Posterior cingulate gyrus (tissue), 11 donors: ENCODE results near the gene SLC35E2B.

Experiments
- DNase-seq, 10 donors: peaks; one replicate each; pipeline versions ENCODE4 v3.0.0 to v3.0.0-alpha.2; 2020 to 2021; ENCODE audit warnings: mixed read lengths in 3 of 10
- intact Hi-C: fragments of 100-400 bp; cut with DNase I; formaldehyde crosslinking; loops from one replicate; pipeline ENCODE4 v1.15.1; 2023

Gene SLC35E2B

GRCh38 chr1:1616045-1616790 lies 76.4 kb downstream of the SLC35E2B start:
- intact Hi-C loops, result no loop called here
- DNase-seq, result peak in 3 of 10 donors; percentile 16 to 79 (median 30)

GRCh38 chr1:1615256-1616044 lies 77.1 kb downstream of the SLC35E2B start, which contains the start of gene MIB2:
Gene MIB2, plus strand, starts transcription at chr1:1615500. Its CDS starts 7,953 bp downstream, at chr1:1623453.
- peak; percentile 92 to 100 (median 96) for DNase-seq
- intact Hi-C loops, result loop anchor here (2.0 kb wide), 1 partner anchor 41 kb away; the partner anchor contains the start of gene SSU72

- no peak for DNase-seq
- intact Hi-C loops, result loop anchor here (2.0 kb wide), 1 partner anchor 40 kb away; the partner anchor contains the start of gene SSU72
Measured at GRCh38 chr1:1614954-1615255, 77.7 kb downstream of the SLC35E2B start.

GRCh38 chr1:1614204-1614953 lies 78.2 kb downstream of the SLC35E2B start:
- intact Hi-C loops, result loop anchor here (2.0 kb wide), 1 partner anchor 40 kb away; the partner anchor contains the start of gene SSU72
- DNase-seq, result peak in 3 of 10 donors; percentile 29 to 47 (median 43)

GRCh38 chr1:1613509-1614082 lies 79.0 kb downstream of the SLC35E2B start:
- intact Hi-C loops, result loop anchor here (2.0 kb wide), 1 partner anchor 39 kb away; the partner anchor contains the start of gene SSU72
- DNase-seq, result no peak

- intact Hi-C loops, result no loop called here
- DNase-seq, result no peak
Measured at GRCh38 chr1:1612104-1612400, 80.5 kb downstream of the SLC35E2B start.

GRCh38 chr1:1610796-1611195 lies 81.8 kb downstream of the SLC35E2B start:
- peak in 1 of 10 donors; percentile 53 for DNase-seq
- intact Hi-C loops, result no loop called here

- intact Hi-C loops, result no loop called here
- peak in 2 of 10 donors; percentile 5 to 33 for DNase-seq
Measured at GRCh38 chr1:1609822-1610485, 82.6 kb downstream of the SLC35E2B start.
